ENCODE measurements around the gene MRTFA. TPM values are rescaled to one million over a fixed set of nuclear protein-coding genes. Genes with fewer than 3 reads are reported as not detected.
"Not testable (repeated sequence)": the region's sequence is repeated elsewhere in the genome, so short reads cannot be mapped to it uniquely, and the experiment has no call there.

The MRTFA gene
- total RNA-seq, 4 donors from 2014 or later = 46.0 to 408 (median 90.0) TPM

- H3K27ac ChIP-seq = peak overlapping the region; percentile 74 to 87 (median 80)
- H3K36me3 ChIP-seq = no peaks in the 10 kb centered on the region
- H3K9me3 ChIP-seq = no peaks in the 10 kb centered on the region
- no peak overlapping the region for H3K4me3 ChIP-seq
- intact Hi-C loops (cut with DNase I; ENCODE audit: low total_unique reads) = loop anchor here (10.0 kb wide), 1 partner anchor 125 kb away; the partner anchor contains the start of gene MRTFA
- no peaks in the 10 kb centered on the region for H3K27me3 ChIP-seq
- in situ Hi-C loops (cut with MboI; ENCODE audit: low pct_ligation_motif_present in 1 of 4, low pct_unique_long_range_greater_than_20kb in 1 of 4, low sequenced_read_pairs in 3 of 4) = no loop called here
- TF ChIP-seq POLR2A (IDR thresholded peaks at IDR 0.05) (no peak), POLR2AphosphoS5 (IDR thresholded peaks at IDR 0.05) (no peak), EP300 (IDR thresholded peaks at IDR 0.05; ENCODE audit: low read depth) (no peak), CTCF (IDR thresholded peaks at IDR 0.05) (no peak)
- H3K4me1 ChIP-seq = peaks cover 16 to 52% (median 46%) of the 10 kb centered on the region in 4 donors
- 21 to 39% methylated on average over 4 of the region's 4 CpGs for WGBS, 2 donors (ENCODE audit: low coverage in 1 of 2)
- DNase-seq = peak; percentile 53
These were observed 127.0 kb downstream of the MRTFA start for GRCh38 chr22:40509401-40510134.

DNA sequence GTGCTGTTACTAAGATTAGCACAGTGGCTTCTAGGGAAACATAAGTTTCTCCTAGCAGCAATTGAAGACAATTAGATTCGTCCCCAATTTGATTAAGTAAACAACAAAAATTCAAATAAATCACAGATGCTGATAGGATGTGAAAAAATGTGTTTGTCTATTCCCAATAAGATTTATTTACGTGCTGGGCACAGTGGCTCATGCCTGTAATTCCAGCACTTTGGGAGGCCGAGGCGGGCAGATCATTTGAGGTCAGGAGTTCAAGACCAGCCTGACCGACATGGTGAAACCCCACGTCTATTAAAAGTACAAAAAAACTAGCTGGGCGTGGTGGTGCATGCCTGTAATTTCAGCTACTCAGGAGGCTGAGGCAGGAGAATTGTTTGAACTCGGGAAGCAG is 128.5 kb downstream of the MRTFA start:
- H3K9me3 ChIP-seq; DNase-seq; H3K4me3 ChIP-seq; intact Hi-C loops (cut with DNase I; ENCODE audit: low total_unique reads); in situ Hi-C loops (cut with MboI; ENCODE audit: low pct_ligation_motif_present in 1 of 4, low pct_unique_long_range_greater_than_20kb in 1 of 4, low sequenced_read_pairs in 3 of 4); H3K27me3 ChIP-seq; H3K36me3 ChIP-seq: not testable (repeated sequence)
- Histone ChIP-seq H3K4me1 (peaks cover 16 to 57% (median 45%) of the 10 kb centered on the region in 4 donors), H3K27ac (peak overlapping the region; percentile 74 to 87 (median 80))
- WGBS, 2 donors (ENCODE audit: low coverage in 1 of 2) = 51 to 64% methylated on average over 4 to 8 of the region's 8 CpGs

GRCh38 chr22:40507491-40507890 is 129.0 kb downstream of the MRTFA start:
- in situ Hi-C loops (cut with MboI; ENCODE audit: low pct_ligation_motif_present in 1 of 4, low pct_unique_long_range_greater_than_20kb in 1 of 4, low sequenced_read_pairs in 3 of 4) = no loop called here
- peak overlapping the region in 2 of 4 donors; percentile 81 to 87 for H3K27ac ChIP-seq
- 93 to 100% methylated on average over 1 to 6 of the region's 6 CpGs for WGBS, 2 donors (ENCODE audit: low coverage in 1 of 2)

GRCh38 chr22:40506762-40507161 is 129.8 kb downstream of the MRTFA start:
- Histone ChIP-seq H3K27ac (no peak overlapping the region), H3K4me1 (peaks cover 12 to 51% (median 35%) of the 10 kb centered on the region in 4 donors), H3K4me3 (no peak overlapping the region), H3K36me3 (no peaks in the 10 kb centered on the region), H3K9me3 (no peaks in the 10 kb centered on the region), H3K27me3 (no peaks in the 10 kb centered on the region)
- TF ChIP-seq POLR2A (IDR thresholded peaks at IDR 0.05) (no peak), CTCF (IDR thresholded peaks at IDR 0.05) (no peak), EP300 (IDR thresholded peaks at IDR 0.05; ENCODE audit: low read depth) (no peak), POLR2AphosphoS5 (IDR thresholded peaks at IDR 0.05) (no peak)
- DNase-seq = no peak
- WGBS, 2 donors (ENCODE audit: low coverage in 1 of 2) = 90 to 94% methylated on average over 2 to 3 of the region's 3 CpGs
- intact Hi-C loops (cut with DNase I; ENCODE audit: low total_unique reads) = no loop called here
- in situ Hi-C loops (cut with MboI; ENCODE audit: low pct_ligation_motif_present in 1 of 4, low pct_unique_long_range_greater_than_20kb in 1 of 4, low sequenced_read_pairs in 3 of 4) = no loop called here

More at GRCh38 chr22:40507491-40507890, 129.0 kb downstream of the MRTFA start:
- intact Hi-C loops (cut with DNase I; ENCODE audit: low total_unique reads) = no loop called here
- no peaks in the 10 kb centered on the region for H3K36me3 ChIP-seq
- no peak overlapping the region for H3K4me3 ChIP-seq
- TF ChIP-seq POLR2A (IDR thresholded peaks at IDR 0.05) = no peak
- no peak for TF ChIP-seq POLR2AphosphoS5 (IDR thresholded peaks at IDR 0.05)
- no peak for TF ChIP-seq EP300 (IDR thresholded peaks at IDR 0.05; ENCODE audit: low read depth)
- H3K27me3 ChIP-seq = no peaks in the 10 kb centered on the region
- H3K9me3 ChIP-seq = no peaks in the 10 kb centered on the region
- DNase-seq = no peak
- H3K4me1 ChIP-seq = peaks cover 16 to 57% (median 40%) of the 10 kb centered on the region in 4 donors

GRCh38 chr22:40504285-40505249 is 132.0 kb downstream of the MRTFA start:
- H3K4me1 ChIP-seq = peaks cover 12 to 31% (median 15%) of the 10 kb centered on the region in 4 donors
- H3K27me3 ChIP-seq = no peaks in the 10 kb centered on the region
- in situ Hi-C loops (cut with MboI; ENCODE audit: low pct_ligation_motif_present in 1 of 4, low pct_unique_long_range_greater_than_20kb in 1 of 4, low sequenced_read_pairs in 3 of 4) (no loop called here), intact Hi-C loops (cut with DNase I; ENCODE audit: low total_unique reads) (no loop called here)
- DNase-seq = no peak
- peak overlapping the region in 1 of 4 donors; percentile 9 for H3K27ac ChIP-seq
- H3K36me3 ChIP-seq = no peaks in the 10 kb centered on the region
- H3K9me3 ChIP-seq = no peaks in the 10 kb centered on the region
- TF ChIP-seq POLR2AphosphoS5 (IDR thresholded peaks at IDR 0.05) = no peak
- TF ChIP-seq CTCF (IDR thresholded peaks at IDR 0.05) = no peak
- TF ChIP-seq EP300 (IDR thresholded peaks at IDR 0.05; ENCODE audit: low read depth) = no peak
- TF ChIP-seq POLR2A (IDR thresholded peaks at IDR 0.05) = no peak
- WGBS, 2 donors (ENCODE audit: low coverage in 1 of 2) = 56 to 67% methylated on average over 3 of the region's 3 CpGs
- H3K4me3 ChIP-seq = no peak overlapping the region
